Measurements from ENCODE around the gene TMPRSS9. TPM values are rescaled to one million over a fixed set of nuclear protein-coding genes. Genes with fewer than 3 reads are reported as not detected.
A peak's percentile ranks its signal among the peaks of the same experiment; 100 is the strongest.

The TMPRSS9 gene
- total and polyA plus RNA-seq, 3 donors from 2014 or later = 3.5 to 9.8 (median 8.4) TPM

DNA sequence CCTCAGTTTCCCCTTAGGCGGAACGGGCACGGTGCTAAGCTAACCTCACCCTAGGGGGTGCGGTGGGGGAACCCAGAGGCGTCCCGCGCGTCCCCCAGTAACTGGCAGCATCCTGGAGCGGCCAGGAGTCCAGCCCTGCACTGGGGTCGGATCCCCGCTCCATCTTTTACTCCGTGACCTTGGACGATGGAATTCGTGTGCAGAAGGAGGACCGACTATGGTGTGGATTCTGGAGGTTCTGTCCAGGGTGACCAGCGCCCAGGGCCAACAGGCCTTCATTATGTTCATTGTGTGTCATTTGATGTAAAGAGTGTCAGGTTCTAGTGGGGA lies 31.0 kb upstream of the TMPRSS9 start:
- WGBS, 2 donors = 0 to 1% methylated on average over 10 to 16 of the region's 16 CpGs

GRCh38 chr19:2329501-2329916 lies 30.6 kb upstream of the TMPRSS9 start:
- peaks cover 13% of the 10 kb centered on the region for H3K4me1 ChIP-seq
- H3K27me3 ChIP-seq = no peaks in the 10 kb centered on the region
- intact Hi-C loops (cut with DNase I; ENCODE audit: low total_unique reads) = no loop called here
- no peak overlapping the region for H3K27ac ChIP-seq
- DNase-seq = no peak
- WGBS, 2 donors = 27 to 46% methylated on average over 13 of the region's 13 CpGs
- peak overlapping the region; percentile 90 to 98 for H3K4me3 ChIP-seq
- TF ChIP-seq, protein P1, sequence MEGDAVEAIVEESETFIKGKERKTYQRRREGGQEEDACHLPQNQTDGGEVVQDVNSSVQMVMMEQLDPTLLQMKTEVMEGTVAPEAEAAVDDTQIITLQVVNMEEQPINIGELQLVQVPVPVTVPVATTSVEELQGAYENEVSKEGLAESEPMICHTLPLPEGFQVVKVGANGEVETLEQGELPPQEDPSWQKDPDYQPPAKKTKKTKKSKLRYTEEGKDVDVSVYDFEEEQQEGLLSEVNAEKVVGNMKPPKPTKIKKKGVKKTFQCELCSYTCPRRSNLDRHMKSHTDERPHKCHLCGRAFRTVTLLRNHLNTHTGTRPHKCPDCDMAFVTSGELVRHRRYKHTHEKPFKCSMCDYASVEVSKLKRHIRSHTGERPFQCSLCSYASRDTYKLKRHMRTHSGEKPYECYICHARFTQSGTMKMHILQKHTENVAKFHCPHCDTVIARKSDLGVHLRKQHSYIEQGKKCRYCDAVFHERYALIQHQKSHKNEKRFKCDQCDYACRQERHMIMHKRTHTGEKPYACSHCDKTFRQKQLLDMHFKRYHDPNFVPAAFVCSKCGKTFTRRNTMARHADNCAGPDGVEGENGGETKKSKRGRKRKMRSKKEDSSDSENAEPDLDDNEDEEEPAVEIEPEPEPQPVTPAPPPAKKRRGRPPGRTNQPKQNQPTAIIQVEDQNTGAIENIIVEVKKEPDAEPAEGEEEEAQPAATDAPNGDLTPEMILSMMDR (IDR thresholded peaks at IDR 0.05) = no peak
- no peak for TF ChIP-seq POLR2A (IDR thresholded peaks at IDR 0.05)
- no peaks in the 10 kb centered on the region for H3K36me3 ChIP-seq (ENCODE audit: low read depth, missing control alignments)
- H3K9me3 ChIP-seq = no peaks in the 10 kb centered on the region

More for the DNA sequence above, 31.0 kb upstream of the TMPRSS9 start:
- intact Hi-C loops (cut with DNase I; ENCODE audit: low total_unique reads) = no loop called here
- DNase-seq = no peak
- TF ChIP-seq, protein P1 (IDR thresholded peaks at IDR 0.05) = no peak
- no peak for TF ChIP-seq POLR2A (IDR thresholded peaks at IDR 0.05)
- no peaks in the 10 kb centered on the region for H3K36me3 ChIP-seq (ENCODE audit: low read depth, missing control alignments)
- peak overlapping the region; percentile 59 to 64 for H3K27ac ChIP-seq
- peak overlapping the region; percentile 90 to 98 for H3K4me3 ChIP-seq
- H3K9me3 ChIP-seq = no peaks in the 10 kb centered on the region
- peaks cover 13% of the 10 kb centered on the region for H3K4me1 ChIP-seq
- H3K27me3 ChIP-seq = no peaks in the 10 kb centered on the region

GRCh38 chr19:2330255-2330631 lies 29.8 kb upstream of the TMPRSS9 start:
- Histone ChIP-seq H3K36me3 (ENCODE audit: low read depth, missing control alignments) (no peaks in the 10 kb centered on the region), H3K27me3 (no peaks in the 10 kb centered on the region), H3K4me3 (no peak overlapping the region), H3K4me1 (peaks cover 13% of the 10 kb centered on the region), H3K9me3 (no peaks in the 10 kb centered on the region), H3K27ac (no peak overlapping the region)
- 68 to 73% methylated on average over 10 of the region's 10 CpGs for WGBS, 2 donors
- intact Hi-C loops (cut with DNase I; ENCODE audit: low total_unique reads) = no loop called here
- TF ChIP-seq, protein P1 (IDR thresholded peaks at IDR 0.05) = no peak
- no peak for TF ChIP-seq POLR2A (IDR thresholded peaks at IDR 0.05)
- no peak for DNase-seq

DNA sequence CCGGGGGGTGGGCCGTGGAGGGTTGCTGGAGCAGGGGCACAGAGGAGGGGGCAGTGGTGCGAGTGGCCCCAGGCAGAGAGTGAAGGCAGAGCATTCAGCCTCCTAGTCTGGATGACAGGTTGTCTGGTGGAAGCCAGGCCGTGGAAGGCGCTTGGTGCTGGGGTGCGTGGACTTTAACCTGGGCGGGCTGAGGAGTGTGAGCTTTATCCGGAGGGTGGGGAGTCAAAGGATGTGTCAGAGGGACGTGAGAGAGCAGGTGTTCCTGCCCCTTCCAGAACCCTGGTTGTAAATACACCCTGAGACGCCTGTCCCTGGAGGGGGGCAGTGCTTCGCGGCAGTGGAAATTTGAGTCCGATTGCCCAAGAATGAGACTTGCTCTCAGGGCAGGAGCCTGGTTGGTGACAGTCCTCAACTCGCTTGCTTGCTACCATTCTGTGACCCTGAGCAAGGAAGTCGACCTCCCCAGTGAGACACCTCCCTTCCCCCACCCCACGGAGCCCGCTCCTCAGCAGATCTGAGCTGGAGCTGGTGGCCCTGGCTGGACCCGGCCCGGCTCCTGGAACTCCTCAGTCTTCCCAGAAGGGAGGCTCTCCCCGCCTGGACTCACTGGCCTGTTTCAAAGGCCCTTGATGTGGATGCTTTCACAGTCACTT lies 29.3 kb upstream of the TMPRSS9 start:
- Histone ChIP-seq H3K27me3 (no peaks in the 10 kb centered on the region), H3K27ac (no peak overlapping the region), H3K36me3 (ENCODE audit: low read depth, missing control alignments) (no peaks in the 10 kb centered on the region), H3K4me3 (no peak overlapping the region), H3K4me1 (peaks cover 13% of the 10 kb centered on the region), H3K9me3 (no peaks in the 10 kb centered on the region)
- 79 to 80% methylated on average over 15 to 20 of the region's 20 CpGs for WGBS, 2 donors
- TF ChIP-seq, protein P1 (IDR thresholded peaks at IDR 0.05) = no peak
- no peak for TF ChIP-seq POLR2A (IDR thresholded peaks at IDR 0.05)
- DNase-seq = no peak
- intact Hi-C loops (cut with DNase I; ENCODE audit: low total_unique reads) = no loop called here

DNA sequence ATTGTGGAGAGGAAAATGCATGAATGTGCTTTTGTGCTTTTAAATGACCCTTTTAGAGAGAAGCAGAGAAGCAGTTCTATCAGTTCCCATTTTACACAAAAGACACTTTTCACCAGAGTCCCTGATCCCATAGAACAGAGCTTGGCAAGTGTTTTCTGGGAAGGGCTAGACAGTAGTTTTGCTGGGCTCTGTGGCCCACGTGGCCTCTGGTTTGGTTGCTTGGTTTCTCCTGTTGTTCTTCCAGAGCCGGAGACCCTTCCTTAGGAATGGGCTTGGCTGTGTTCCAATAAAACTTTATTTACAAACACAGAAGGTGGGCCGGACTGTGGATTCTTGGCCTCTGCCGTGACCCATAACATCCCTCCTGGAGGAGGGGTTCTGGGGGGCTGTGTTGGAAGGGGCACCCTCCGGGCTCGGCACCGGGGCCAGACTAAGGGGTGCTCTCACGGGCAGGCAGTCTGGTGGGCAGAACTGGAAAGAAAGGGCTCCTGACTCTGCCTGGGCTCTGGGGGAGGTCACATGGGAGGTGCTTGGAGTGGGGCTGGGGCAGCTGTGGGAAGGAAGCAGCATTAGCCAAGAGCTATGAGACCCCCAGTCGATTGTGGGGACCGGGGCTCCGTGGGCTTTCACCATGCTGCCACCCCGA lies 28.3 kb upstream of the TMPRSS9 start:
- peaks cover 13% of the 10 kb centered on the region for H3K4me1 ChIP-seq
- WGBS, 2 donors = 90 to 95% methylated on average over 4 to 12 of the region's 12 CpGs

More for the DNA sequence above, 28.3 kb upstream of the TMPRSS9 start:
- TF ChIP-seq POLR2A (IDR thresholded peaks at IDR 0.05) = no peak
- TF ChIP-seq, protein P1 (IDR thresholded peaks at IDR 0.05) = no peak
- no peak overlapping the region for H3K27ac ChIP-seq
- no peaks in the 10 kb centered on the region for H3K36me3 ChIP-seq (ENCODE audit: low read depth, missing control alignments)
- H3K27me3 ChIP-seq = no peaks in the 10 kb centered on the region
- intact Hi-C loops (cut with DNase I; ENCODE audit: low total_unique reads) = no loop called here
- no peak overlapping the region for H3K4me3 ChIP-seq
- DNase-seq = no peak
- no peaks in the 10 kb centered on the region for H3K9me3 ChIP-seq
